HL-60 (cell line): ENCODE measurements around the gene SNX18.

Source experiments
- DNase-seq, 2 experiments: peaks; one replicate each; pipeline ENCODE4 v3.0.0-alpha.2; 2010 to 2020; ENCODE audit warnings: low read depth in 1 of 2, low spot score in 1 of 2
- H3K27ac ChIP-seq: fragments of 250-450 bp; sonication (Bioruptor Pico); replicated peaks from 2 replicates; pipeline ENCODE4 v1.5.1; 2020; ENCODE audit warnings: mild to moderate bottlenecking, moderate library complexity
- H3K27me3 ChIP-seq: fragments of 250-450 bp; sonication (Bioruptor Pico); 2 replicates; pipeline ENCODE4 v1.5.1; 2021; ENCODE audit warnings: mild to moderate bottlenecking, moderate library complexity; ENCODE audit not compliant: insufficient read depth, poor library complexity, severe bottlenecking
- H3K4me3 ChIP-seq: replicated peaks from 2 replicates; pipeline ENCODE4 v1.5.1; 2011; ENCODE audit warnings: mild to moderate bottlenecking, control low read depth, low read length; ENCODE audit not compliant: insufficient read depth
- GABPA ChIP-seq: IDR thresholded peaks from 2 replicates; pipeline ENCODE4 v1.6.1; 2012; ENCODE audit warnings: low read depth
- POLR2AphosphoS5 ChIP-seq: IDR thresholded peaks from 2 replicates; pipeline ENCODE4 v1.6.1; 2012; ENCODE audit warnings: low read depth
- SPI1 ChIP-seq: IDR thresholded peaks from 2 replicates; pipeline ENCODE4 v1.6.1; 2012; ENCODE audit warnings: low read depth, mild to moderate bottlenecking, borderline replicate concordance
- TF ChIP-seq, protein P1 (sequence below): IDR thresholded peaks from 2 replicates; pipeline ENCODE4 v1.6.1; 2012; ENCODE audit warnings: low read depth; ENCODE audit not compliant: insufficient replicate concordance
- TF ChIP-seq, protein P2 (sequence below): IDR thresholded peaks from one replicate; pipeline ENCODE4 v1.5.1; 2011; ENCODE audit warnings: low read length, control low read depth, inconsistent platforms; ENCODE audit not compliant: insufficient read depth

Gene SNX18

DNA sequence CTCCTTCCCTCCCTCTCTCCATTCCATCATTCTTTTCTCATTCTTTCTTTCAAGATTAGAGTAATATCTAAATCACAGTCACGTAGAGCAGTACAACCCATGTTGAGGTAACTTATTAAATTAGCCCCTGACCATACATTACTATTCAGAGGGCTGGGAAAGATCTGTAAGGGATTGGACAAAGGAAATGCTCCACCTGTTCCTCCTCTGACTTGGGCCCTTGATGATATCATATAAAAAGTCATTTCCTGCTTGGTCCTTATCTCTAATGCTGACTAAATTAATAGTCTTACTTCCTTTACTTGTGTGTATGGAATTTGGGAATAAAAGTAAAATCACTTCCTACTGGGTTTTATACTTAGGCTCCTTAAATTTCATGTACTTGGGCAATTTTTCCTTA is 40.8 kb downstream of the SNX18 start:
- H3K4me3 ChIP-seq = no peak overlapping the region
- H3K27ac ChIP-seq = no peak overlapping the region
- no peak for DNase-seq
- no peaks in the 10 kb centered on the region for H3K27me3 ChIP-seq
- TF ChIP-seq, protein P1, sequence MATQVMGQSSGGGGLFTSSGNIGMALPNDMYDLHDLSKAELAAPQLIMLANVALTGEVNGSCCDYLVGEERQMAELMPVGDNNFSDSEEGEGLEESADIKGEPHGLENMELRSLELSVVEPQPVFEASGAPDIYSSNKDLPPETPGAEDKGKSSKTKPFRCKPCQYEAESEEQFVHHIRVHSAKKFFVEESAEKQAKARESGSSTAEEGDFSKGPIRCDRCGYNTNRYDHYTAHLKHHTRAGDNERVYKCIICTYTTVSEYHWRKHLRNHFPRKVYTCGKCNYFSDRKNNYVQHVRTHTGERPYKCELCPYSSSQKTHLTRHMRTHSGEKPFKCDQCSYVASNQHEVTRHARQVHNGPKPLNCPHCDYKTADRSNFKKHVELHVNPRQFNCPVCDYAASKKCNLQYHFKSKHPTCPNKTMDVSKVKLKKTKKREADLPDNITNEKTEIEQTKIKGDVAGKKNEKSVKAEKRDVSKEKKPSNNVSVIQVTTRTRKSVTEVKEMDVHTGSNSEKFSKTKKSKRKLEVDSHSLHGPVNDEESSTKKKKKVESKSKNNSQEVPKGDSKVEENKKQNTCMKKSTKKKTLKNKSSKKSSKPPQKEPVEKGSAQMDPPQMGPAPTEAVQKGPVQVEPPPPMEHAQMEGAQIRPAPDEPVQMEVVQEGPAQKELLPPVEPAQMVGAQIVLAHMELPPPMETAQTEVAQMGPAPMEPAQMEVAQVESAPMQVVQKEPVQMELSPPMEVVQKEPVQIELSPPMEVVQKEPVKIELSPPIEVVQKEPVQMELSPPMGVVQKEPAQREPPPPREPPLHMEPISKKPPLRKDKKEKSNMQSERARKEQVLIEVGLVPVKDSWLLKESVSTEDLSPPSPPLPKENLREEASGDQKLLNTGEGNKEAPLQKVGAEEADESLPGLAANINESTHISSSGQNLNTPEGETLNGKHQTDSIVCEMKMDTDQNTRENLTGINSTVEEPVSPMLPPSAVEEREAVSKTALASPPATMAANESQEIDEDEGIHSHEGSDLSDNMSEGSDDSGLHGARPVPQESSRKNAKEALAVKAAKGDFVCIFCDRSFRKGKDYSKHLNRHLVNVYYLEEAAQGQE = no peak
- TF ChIP-seq GABPA = no peak
- TF ChIP-seq SPI1 = no peak
- TF ChIP-seq, protein P2, sequence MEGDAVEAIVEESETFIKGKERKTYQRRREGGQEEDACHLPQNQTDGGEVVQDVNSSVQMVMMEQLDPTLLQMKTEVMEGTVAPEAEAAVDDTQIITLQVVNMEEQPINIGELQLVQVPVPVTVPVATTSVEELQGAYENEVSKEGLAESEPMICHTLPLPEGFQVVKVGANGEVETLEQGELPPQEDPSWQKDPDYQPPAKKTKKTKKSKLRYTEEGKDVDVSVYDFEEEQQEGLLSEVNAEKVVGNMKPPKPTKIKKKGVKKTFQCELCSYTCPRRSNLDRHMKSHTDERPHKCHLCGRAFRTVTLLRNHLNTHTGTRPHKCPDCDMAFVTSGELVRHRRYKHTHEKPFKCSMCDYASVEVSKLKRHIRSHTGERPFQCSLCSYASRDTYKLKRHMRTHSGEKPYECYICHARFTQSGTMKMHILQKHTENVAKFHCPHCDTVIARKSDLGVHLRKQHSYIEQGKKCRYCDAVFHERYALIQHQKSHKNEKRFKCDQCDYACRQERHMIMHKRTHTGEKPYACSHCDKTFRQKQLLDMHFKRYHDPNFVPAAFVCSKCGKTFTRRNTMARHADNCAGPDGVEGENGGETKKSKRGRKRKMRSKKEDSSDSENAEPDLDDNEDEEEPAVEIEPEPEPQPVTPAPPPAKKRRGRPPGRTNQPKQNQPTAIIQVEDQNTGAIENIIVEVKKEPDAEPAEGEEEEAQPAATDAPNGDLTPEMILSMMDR = no peak
- TF ChIP-seq POLR2AphosphoS5 = no peak

DNA sequence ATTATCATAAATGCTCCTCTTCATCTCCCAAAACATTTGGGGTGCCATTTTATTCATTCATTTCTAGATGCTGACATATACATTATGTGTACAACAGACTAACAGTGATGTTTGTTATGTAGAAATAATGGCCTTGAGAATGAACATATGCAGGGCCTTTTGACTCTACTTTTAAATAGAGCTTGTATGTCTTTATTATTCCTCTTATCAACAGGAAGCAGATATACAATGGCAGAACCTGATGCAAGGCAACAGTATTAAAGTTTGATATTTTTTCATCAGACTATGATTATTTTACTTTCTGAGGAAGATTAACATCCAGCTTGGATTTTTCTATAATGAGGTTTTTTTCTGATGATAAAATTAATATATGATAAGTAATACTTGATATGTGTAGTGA is 44.1 kb downstream of the SNX18 start:
- Histone ChIP-seq H3K4me3 (no peak overlapping the region), H3K27me3 (no peaks in the 10 kb centered on the region), H3K27ac (no peak overlapping the region)
- no peak for DNase-seq
- TF ChIP-seq, protein P1 = no peak
- TF ChIP-seq SPI1 = no peak
- TF ChIP-seq GABPA = no peak
- TF ChIP-seq, protein P2 = no peak

DNA sequence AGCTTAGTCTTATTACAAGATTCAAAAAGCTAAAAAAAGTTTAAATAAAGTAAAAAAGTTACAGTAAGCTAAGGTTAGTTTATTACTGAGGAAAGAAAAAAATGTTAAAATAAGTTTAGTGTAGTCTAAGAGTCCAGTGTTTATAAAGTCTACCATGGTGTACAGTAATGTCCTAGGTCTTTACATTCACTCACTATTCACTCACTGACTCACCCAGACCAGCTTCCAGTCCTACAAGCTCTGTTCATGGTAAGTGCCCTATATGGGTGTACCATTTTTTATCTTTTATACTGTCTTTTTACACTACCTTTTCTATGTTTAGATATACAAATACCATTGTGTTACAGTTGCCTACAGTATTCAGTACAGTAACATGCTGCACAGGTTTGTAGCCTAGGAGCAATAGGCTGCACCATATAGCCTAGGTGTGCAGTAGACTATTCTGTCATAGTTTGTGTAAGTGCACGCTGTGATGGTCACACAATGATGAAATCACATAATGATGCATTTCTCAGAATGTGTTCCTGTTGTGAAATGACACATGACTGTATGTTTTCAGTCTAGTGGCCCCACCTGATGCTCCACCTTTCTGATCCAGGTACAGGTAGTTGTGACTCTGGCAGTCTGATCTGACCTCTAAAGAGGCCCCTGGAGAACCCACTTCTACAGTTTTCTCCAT is 45.7 kb downstream of the SNX18 start:
- Histone ChIP-seq H3K27me3 (no peaks in the 10 kb centered on the region), H3K4me3 (no peak overlapping the region)
- no peak for DNase-seq

More for the DNA sequence above, 45.7 kb downstream of the SNX18 start:
- H3K27ac ChIP-seq = no peak overlapping the region
- TF ChIP-seq, protein P2 = no peak
- TF ChIP-seq POLR2AphosphoS5 (no peak), SPI1 (no peak), GABPA (no peak)
- TF ChIP-seq, protein P1 = no peak
